GF-D8 (cell line): Measurements from ENCODE around the gene KAZN.

Experiments
- DNase-seq: peaks from one replicate; lab custom pipeline; 2025; lab: John Stamatoyannopoulos, UW

KAZN gene

GRCh38 chr1:14853518-14853917 is 255.0 kb downstream of the KAZN start:
- DNase-seq = no peak

GRCh38 chr1:14855268-14855667 is 256.8 kb downstream of the KAZN start:
- no peak for DNase-seq

- DNase-seq = no peak
Observed at GRCh38 chr1:14855801-14856200, 257.3 kb downstream of the KAZN start.

DNA sequence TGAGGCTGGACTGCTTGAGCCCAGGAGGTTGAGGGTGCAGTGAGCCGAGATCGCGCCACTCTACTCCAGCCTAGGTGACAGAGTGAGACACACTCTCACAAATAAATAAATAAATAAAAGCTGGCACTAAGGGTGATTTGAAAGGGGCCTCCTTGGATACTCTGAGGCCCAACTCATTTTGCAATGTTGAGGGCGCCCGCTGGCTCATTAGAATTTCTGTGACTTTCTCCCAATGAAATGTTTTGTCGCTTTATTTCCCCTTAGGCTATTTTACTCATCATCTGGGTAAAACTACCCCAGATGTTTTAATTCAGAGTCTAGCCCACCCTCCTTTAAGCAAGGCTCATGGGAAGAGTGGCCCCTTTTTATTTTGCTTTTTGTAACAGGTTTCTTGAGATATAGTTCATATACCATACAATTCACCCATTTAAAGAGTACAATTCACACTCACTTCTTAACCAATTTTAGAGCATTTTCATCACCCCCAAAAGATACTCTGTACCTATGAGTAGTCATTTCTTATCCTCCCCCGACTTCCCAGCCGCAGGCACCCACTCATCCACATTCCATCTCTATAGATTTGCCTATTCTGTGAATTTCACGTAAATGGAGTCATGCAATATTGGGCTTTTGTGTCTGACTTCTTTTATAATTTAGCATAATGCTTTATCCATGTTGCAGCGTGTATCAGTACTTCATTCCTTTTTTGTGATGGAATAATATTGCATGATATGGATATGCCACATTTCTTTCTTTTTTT is 259.1 kb downstream of the KAZN start:
- no peak for DNase-seq

DNA sequence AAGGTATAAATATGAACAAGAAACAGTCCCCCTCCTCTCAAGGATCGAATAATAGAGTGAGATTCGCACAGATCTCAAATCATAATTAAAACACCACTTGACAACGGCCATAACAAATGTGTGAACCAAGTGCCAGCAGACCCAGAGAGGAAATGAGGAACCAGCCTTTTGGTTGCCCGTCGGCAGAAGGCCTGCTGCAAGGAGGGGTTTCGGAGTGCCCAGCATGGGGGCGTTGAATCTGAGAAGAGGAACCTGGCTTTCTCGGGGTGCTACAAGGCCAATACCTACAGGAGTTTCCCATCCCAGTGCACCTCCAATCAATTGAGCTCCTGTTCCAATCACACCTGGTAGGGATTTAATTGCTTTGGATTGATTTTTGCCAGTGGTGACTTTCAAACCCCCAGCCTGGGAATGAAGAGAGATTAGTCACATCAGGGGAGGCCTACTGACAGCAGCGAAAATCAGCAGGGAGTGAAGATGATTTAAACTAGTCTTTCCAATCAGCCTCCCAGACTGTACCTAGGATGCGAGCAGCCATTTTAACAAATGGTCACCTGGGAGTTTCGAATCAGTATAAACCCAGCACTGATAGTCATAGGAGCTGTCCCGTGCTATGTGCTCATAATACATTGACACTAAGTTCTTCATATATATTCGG is 263.8 kb downstream of the KAZN start:
- no peak for DNase-seq

DNA sequence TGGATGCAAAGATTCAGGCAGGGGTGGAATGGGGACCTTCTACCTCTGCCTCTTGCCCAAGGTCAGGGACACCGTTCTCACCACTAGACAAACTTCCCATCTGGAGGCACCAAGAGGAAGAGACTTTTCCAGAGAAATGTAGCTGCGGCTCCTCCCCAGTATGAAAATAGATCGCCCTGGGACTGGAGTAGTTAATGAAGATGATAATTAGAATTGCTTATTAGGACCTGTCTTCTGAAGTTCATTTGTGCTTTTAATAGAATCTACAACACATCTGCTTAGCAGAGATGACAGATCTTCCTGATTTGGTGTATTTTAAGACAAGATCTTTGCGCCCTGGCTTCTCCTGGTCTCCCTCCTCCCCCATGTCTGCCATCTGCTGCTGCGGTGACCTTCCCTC is 266.6 kb downstream of the KAZN start:
- DNase-seq = no peak

GRCh38 chr1:14866911-14867612 is 268.6 kb downstream of the KAZN start:
- DNase-seq = no peak

DNA sequence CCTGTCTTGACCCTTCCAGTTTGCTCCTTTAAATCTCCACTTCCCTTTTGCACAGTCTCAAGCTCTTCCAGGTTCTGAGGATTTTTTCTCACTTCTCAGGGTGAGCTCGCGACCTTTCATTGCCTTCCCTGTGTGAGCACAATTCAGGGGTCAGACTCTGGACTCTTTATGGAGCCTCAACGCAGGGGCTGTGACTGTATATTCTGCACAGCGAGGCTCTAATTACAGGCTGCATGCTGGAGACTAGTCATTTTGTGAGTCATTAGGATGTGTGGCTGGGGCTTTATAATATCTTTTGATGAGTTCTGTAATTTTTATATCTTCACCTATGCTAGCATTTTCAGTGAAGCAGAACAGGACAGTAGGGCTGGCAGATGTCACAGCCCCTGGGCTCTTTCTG is 270.7 kb downstream of the KAZN start:
- no peak for DNase-seq

- no peak for DNase-seq
Observed at GRCh38 chr1:14871218-14871970, 272.9 kb downstream of the KAZN start.

- no peak for DNase-seq
Observed at GRCh38 chr1:14872762-14873161, 274.3 kb downstream of the KAZN start.

GRCh38 chr1:14873677-14874076 is 275.2 kb downstream of the KAZN start:
- DNase-seq = no peak

GRCh38 chr1:14875524-14876509 is 277.3 kb downstream of the KAZN start:
- DNase-seq = no peak

DNA sequence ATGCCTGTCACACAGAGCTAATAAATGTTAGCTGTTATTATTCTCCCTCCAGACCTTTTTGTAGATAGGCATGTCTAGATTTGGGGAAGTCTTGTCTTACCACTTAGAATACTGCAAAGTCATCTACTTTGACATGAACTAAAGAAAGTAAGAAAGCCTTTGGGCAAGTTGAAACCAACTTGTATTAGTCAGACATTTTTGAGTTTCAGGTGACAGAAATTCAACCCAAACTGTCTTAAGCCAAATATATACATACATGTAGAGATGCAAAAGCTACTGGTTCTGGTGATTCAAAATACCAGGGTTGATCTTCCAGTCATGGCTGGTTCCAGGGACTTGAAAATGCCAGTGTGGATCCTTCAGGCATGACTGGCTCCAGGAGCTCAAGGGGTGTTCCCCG is 278.3 kb downstream of the KAZN start:
- no peak for DNase-seq

DNA sequence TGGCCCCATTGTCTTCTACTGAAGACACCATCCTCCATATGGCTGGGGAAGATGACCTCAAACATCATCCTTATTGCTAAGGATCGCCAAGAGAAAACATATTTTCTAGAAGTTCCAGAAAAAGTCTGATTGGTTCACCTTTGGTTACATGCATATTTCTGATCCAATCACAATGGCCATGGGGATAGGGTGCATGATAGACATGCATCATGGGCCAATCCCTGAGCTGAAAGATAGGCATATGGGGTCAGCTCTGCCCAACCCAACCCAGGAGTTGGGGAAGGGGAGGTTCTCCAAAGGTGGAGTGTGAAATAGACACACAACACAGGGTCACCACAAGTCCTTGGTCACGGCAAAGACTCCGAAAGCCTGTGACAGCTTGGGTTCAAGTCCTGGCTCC is 278.7 kb downstream of the KAZN start:
- no peak for DNase-seq

DNA sequence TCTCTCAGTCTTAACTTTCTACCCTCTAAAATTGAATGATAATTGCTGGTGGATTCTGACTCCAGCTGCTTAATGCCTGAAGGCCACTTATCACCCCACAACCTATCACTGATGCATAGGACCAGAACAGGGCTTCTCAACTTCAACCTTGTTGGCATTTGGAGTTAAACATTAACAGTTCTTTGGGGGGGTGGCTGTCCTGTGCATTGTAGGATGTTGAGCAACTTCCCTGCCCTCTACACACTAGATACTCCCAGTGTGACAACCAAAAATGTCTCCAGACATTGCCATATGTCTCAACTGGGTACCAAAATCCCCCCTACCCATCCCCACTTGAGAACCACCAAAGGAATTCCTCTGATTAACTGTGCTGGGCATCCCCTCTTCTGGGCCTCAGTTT is 279.6 kb downstream of the KAZN start:
- no peak for DNase-seq

DNA sequence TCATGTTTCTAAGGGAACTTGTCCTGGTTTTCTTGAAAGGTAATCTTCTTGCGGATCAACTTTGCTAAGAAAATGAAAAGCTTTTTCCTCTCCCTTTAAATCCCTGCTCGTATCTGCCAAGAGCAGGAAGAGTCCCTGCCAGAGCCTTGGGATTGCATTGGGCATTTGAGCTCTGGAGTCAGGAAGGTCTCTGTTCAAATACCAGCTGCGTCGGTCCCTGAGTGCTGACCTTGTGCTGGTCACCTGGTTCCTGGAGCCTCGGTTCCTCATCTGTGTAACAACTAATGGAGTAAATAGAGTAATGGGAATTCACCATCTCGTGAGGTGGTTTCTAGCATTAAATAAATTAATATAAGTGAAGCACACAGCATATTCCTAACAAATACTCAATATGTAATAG is 280.5 kb downstream of the KAZN start:
- DNase-seq = no peak

GRCh38 chr1:14880456-14881316 is 282.2 kb downstream of the KAZN start:
- no peak for DNase-seq

DNA sequence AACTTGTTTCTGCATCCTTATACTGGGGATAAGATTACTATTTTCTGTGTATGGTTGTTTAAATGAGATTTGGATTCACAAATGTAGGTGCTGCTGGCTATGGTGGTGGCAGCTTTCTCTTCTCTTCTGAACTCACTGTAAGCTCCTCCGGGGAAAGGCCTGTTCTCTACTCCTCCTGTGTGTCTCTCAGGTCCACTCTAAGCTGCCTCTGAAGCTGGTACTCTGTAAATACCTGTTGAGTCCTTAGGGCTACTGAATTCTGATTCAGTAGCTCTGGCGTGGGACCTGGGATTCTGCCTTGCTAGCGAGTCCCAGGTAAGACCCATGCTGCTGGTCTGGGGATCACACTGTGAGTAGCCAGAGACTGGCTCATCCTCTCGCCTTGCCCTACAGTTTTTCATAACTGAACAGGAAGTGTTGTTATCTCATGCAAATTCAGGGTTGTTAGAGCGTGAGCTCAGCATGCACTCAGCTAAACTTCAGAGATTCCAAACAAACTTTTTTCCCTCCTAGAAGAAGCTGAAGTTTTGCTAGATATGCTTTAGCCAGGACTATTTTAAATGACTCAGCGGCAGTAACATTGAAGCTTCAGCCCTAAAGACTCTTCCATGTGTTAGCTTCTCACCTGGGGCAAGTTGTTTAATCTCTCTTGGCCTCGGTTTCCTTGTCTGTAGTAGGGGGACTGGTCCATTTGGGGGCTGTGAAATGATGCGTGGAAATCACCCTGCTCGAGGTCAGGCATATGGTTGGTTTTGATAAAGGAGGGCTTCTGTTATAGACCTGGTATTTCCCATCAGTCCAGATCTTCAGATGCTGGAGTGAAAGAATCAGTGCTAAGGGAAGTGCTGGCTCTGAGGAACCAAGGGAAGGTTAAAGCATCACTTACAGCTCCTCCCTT is 283.5 kb downstream of the KAZN start:
- no peak for DNase-seq

DNA sequence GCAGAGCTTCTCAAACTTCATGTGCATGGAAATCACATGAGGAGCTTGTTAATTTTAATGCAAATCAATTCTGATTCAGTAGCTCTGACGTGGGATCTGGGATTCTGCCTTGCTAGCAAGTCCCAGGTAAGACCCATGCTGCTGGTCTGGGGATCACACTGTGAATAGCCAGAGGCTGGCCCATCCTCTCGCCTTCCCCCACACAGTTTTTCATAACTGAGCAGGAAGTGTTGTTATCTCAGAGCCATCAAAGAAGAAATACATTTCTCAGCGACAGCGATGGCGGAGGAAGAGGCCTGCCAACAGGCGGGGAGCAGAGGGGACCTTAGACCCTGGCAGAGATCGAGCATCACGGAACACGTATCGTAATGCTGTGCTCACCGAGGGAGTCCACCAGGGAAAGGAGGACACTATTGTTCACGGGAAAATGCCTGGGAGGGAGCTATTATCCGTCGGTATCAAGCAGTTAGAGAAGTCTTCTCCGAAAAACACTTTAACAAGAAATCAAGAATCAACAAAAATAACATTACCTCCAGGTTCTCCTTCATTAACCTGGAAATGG is 286.2 kb downstream of the KAZN start:
- no peak for DNase-seq
